MCF 10A (cell line): ENCODE measurements around the gene SRSF11. TPM values are rescaled to one million over a fixed set of nuclear protein-coding genes. Genes with fewer than 3 reads are reported as not detected.

ENCODE experiments used
- BruUV-seq: library from RNA; stranded (reverse); fragments of 400-500 nt; replicated peaks from 2 replicates; lab custom pipeline; 2021; lab: Mats Ljungman, UMichigan
- CTCF ChIA-PET: fragments of 300-600 bp; sonication (Branson Sonifier 250); formaldehyde crosslinking; extraction: SDS; loops from one replicate; lab custom pipeline; 2021; ENCODE audit warnings: antibody characterized with exemption, inconsistent platforms; lab: Yijun Ruan, JAX
- POLR2A ChIA-PET: fragments of 300-600, 350-650 bp; sonication (Branson Sonifier 250); formaldehyde crosslinking; extraction: SDS; loops from one replicate; lab custom pipeline; 2020; ENCODE audit warnings: antibody characterized with exemption, inconsistent platforms; lab: Yijun Ruan, JAX
- DNase-seq: peaks from one replicate; pipeline ENCODE4 v3.0.0-alpha.2; 2018; ENCODE audit not compliant: unreplicated experiment
- H3K27ac Mint-ChIP-seq: one replicate; pipeline ENCODE4 v1.8.0; 2022; ENCODE audit warnings: mild to moderate bottlenecking, low read depth, mixed read lengths; ENCODE audit not compliant: unreplicated experiment
- H3K27me3 Mint-ChIP-seq: one replicate; pipeline ENCODE4 v1.8.0; 2022; ENCODE audit warnings: mixed read lengths; ENCODE audit not compliant: insufficient read depth, unreplicated experiment
- H3K36me3 Mint-ChIP-seq: one replicate; pipeline ENCODE4 v1.8.0; 2022; ENCODE audit warnings: mild to moderate bottlenecking, moderate library complexity, mixed read lengths; ENCODE audit not compliant: insufficient read depth, unreplicated experiment
- H3K4me1 Mint-ChIP-seq: one replicate; pipeline ENCODE4 v1.8.0; 2022; ENCODE audit warnings: mixed read lengths; ENCODE audit not compliant: insufficient read depth, unreplicated experiment
- H3K4me3 Mint-ChIP-seq: one replicate; pipeline ENCODE4 v1.8.0; 2022; ENCODE audit warnings: mild to moderate bottlenecking, moderate library complexity, mixed read lengths; ENCODE audit not compliant: unreplicated experiment
- H3K9me3 Mint-ChIP-seq: one replicate; pipeline ENCODE4 v1.8.0; 2022; ENCODE audit warnings: mixed read lengths; ENCODE audit not compliant: unreplicated experiment
- CTCF ChIP-seq: fragments of 200-600 bp; IDR thresholded peaks from one replicate; pipeline ENCODE4 v1.8.0; 2022; ENCODE audit warnings: antibody characterized with exemption, mild to moderate bottlenecking; ENCODE audit not compliant: unreplicated experiment
- intact Hi-C: fragments of 100-400 bp; cut with micrococcal nuclease; formaldehyde crosslinking; loops from 2 replicates; pipeline ENCODE4 v1.14.1; 2022
- total RNA-seq: library from RNA; stranded (reverse); gene quantifications from 2 replicates; pipeline ENCODE4 v1.2.3, GENCODE V29; 2022

Gene SRSF11
- total RNA-seq, 1 experiment from 2014 or later = 218 TPM

- CTCF ChIA-PET = interaction anchor here (1.0 to 1.2 kb wide), 2 partner anchors 11 to 16 kb away, joined by 3 to 5 read pairs; no protein-coding TSS in a partner anchor
- no peaks in the 10 kb centered on the region for H3K27me3 Mint-ChIP-seq
- H3K4me3 Mint-ChIP-seq = no peak overlapping the region
- no peak for DNase-seq
- intact Hi-C loops = no loop called here
- no peaks in the 10 kb centered on the region for H3K4me1 Mint-ChIP-seq
- no peak for TF ChIP-seq CTCF
- BruUV-seq = no TSS peak
- POLR2A ChIA-PET = interaction anchor here (0.9 kb wide), 1 partner anchor 17 kb away, joined by 4 read pairs; no protein-coding TSS in a partner anchor
- no peak overlapping the region for H3K27ac Mint-ChIP-seq
- peaks cover 24% of the 10 kb centered on the region for H3K36me3 Mint-ChIP-seq
- H3K9me3 Mint-ChIP-seq = no peaks in the 10 kb centered on the region
These were observed 63.2 kb downstream of the SRSF11 start for GRCh38 chr1:70284366-70284765.

- Mint-ChIP-seq H3K4me1 (no peaks in the 10 kb centered on the region), H3K27me3 (no peaks in the 10 kb centered on the region), H3K36me3 (peaks cover 35% of the 10 kb centered on the region), H3K4me3 (no peak overlapping the region), H3K9me3 (no peaks in the 10 kb centered on the region), H3K27ac (no peak overlapping the region)
- POLR2A ChIA-PET = no interaction called here
- no TSS peak for BruUV-seq
- no peak for DNase-seq
- CTCF ChIA-PET = no interaction called here
- intact Hi-C loops = no loop called here
- no peak for TF ChIP-seq CTCF
These were observed 65.3 kb downstream of the SRSF11 start for GRCh38 chr1:70286453-70286852.

- Mint-ChIP-seq H3K4me3 (no peak overlapping the region), H3K9me3 (no peaks in the 10 kb centered on the region), H3K4me1 (peaks cover 2% of the 10 kb centered on the region), H3K27me3 (no peaks in the 10 kb centered on the region), H3K36me3 (peaks cover 44% of the 10 kb centered on the region), H3K27ac (peak overlapping the region; percentile 11)
- POLR2A ChIA-PET = no interaction called here
- DNase-seq = no peak
- CTCF ChIA-PET = interaction anchor here (1.1 kb wide), 1 partner anchor 14 kb away, joined by 3 read pairs; no protein-coding TSS in a partner anchor
- BruUV-seq = no TSS peak
- no peak for TF ChIP-seq CTCF
- intact Hi-C loops = no loop called here
These were observed 67.0 kb downstream of the SRSF11 start for GRCh38 chr1:70288166-70288565.

GRCh38 chr1:70290218-70290617, 69.0 kb downstream of the SRSF11 start:
- H3K27ac Mint-ChIP-seq = no peak overlapping the region

More at GRCh38 chr1:70290218-70290617, 69.0 kb downstream of the SRSF11 start:
- intact Hi-C loops = no loop called here
- H3K4me1 Mint-ChIP-seq = peaks cover 5% of the 10 kb centered on the region
- no peak for DNase-seq
- ChIA-PET CTCF (interaction anchor here (1.2 kb wide), 1 partner anchor 9 kb away, joined by 5 read pairs; no protein-coding TSS in a partner anchor), POLR2A (interaction anchor here (1.2 kb wide), 1 partner anchor 37 kb away, joined by 3 read pairs; no protein-coding TSS in a partner anchor)
- no peaks in the 10 kb centered on the region for H3K27me3 Mint-ChIP-seq
- peaks cover 44% of the 10 kb centered on the region for H3K36me3 Mint-ChIP-seq
- TF ChIP-seq CTCF = no peak
- no peaks in the 10 kb centered on the region for H3K9me3 Mint-ChIP-seq
- H3K4me3 Mint-ChIP-seq = no peak overlapping the region
- BruUV-seq = no TSS peak
